GM21576 (cell line): ENCODE data around the gene TRIM10.
"Not testable (repeated sequence)": the region's sequence is repeated elsewhere in the genome, so short reads cannot be mapped to it uniquely, and the experiment has no call there.

ENCODE experiments used
- ATAC-seq: cut with Tn5 transposase; IDR thresholded peaks from one replicate; pipeline ENCODE4 v1.9.1; 2021; ENCODE audit warnings: mild to moderate bottlenecking, moderate library complexity; ENCODE audit not compliant: unreplicated experiment

TRIM10 gene

DNA sequence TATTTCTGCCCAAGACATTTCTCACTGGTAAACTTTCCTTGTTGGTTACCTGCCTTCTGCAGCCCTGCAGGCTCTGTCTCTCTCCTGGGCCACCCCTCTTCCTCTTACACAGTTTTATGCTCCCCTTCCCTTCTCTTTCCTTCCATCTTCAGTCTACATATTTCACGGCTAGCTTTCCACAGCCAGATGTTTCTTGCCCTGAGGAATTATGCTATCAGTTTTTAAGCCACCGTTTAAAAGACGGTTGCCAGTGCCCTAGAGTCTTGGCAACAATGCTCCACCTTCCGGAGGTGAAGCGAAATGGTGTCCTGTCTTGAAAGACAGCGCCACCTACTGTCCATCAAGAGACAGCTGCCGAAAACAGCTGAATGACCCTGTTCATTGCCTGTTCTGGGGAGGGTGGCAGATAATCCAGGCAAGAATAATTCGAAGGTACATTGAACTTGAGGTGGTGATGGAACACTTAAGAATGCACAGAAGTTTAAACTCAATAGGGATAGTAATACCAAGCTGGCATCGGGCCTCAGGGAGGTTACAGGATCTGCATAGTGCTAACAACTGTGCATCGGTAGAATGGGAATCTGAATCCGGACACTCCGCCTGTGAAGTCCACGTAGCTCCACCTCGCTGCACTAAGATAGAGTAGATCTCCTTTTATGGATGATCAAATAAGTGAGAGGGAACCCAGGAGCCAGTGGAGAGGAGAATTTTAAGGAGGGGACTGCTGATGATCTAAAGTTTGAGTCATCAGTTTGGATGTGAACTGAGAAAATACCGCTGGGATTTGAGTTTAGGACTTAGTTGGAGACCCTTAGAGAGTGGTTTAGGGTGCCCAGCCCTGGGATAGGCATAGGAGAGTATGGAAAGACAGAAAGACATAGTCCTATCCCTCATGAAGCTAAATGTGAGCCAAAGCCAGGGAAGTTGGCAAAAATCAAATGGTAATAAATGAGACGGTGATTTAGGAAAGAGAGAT, 29.8 kb downstream of the TRIM10 start:
- ATAC-seq: peak; percentile 62

DNA sequence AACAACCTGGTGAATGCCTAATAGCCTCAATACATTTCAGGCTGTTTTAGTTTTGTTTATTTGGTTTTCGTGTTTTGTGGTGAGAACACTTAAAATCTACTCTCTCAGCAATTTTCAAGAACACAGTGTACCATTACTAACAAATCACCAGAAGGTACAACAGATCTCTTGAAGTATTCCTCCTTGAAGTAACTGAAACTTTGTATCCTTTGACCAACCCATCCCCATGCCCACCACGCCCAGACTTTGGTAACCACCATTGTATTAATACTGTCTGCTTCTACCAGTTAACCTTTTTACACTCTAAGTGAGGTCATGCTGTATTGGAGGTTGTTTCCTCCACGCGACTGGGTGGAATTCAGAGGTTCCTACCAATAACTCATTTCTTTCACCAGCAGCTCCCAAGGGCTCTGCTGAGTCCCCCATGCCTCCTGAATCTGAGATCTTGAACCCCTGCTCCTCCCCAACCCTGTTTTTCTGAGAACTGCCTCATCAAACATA, 30.8 kb downstream of the TRIM10 start:
- ATAC-seq: no peak

DNA sequence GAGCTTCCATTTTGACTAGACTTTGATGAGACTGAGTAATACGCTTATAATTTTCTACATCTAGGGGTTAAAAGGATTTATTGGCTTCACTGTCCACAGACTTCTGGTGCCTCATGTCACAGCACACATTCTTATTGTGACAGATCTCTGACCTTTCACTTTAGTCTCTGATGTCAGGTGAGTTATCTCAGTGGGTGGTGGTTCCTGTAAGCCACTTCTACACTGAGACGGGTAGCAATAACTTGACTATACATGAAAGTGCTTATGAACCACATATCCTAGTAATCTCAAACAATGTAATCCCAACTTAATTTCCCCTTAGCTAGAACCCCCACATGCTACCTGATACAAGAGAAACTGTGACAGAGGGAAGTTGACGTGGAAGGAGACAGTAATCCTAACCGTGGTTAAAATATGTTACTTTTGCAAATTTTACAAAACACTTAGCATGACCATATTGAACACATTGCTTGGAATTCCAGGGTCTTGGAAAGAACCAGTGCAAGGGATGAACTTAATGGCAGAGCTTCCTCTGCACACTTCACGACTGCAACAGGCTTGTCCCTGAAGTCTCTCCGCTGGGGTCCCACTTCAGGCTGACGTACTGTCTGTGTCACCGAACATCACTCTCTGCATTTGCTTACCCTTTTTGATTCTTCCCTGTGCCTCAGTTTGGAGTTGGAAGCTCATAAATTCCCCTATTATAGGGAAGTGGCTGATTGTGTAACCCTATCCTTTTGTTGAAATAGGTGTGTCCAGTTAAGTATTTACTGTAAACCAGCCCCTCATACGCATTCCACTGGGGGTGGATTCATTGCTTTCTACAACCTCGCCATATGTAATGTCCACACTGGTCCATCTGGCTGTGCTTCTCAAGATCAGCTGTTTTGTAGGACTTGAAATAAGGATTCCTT, 31.5 kb downstream of the TRIM10 start:
- no peak for ATAC-seq

DNA sequence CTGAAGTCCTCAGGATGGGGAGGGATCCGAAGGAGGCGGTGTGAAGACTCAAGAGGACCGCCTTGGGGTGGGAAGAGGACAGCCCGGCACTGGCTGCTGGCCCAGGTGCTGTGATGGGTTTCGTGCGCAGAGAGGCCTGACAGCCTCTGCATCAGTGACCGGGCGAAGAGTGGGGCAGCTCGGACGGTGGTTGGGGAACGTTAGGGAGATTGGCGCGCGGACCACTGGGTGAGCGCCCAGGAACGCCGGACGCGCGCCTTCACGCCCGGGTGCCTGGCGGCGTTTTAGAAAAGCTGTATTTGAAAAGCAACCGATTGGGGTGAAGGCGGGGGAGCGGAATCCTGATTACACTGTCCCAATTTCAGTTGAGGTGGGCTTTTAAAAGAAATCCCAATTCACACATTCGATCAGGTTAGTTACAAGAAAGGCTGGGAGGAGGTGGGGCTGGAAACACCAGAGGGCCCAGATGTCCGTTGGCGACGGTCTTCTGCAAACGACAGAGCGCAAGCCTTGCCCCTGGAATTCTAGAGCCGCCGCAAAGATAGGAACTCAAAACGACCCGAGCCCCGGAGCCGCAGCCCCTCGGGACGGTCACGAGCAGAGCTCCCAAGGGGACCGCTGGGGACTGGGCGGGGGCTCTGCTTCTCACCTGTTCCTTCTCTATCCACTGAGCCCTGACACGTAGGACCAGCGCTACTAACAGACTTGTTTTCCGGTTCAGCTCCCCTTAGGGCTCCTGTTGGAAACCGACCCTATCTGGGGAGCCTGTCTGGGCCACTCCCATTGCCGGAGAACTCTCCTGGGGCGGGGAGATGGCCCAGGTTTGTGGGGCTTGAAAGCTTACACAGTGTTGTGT, 33.5 kb downstream of the TRIM10 start:
- no peak for ATAC-seq

DNA sequence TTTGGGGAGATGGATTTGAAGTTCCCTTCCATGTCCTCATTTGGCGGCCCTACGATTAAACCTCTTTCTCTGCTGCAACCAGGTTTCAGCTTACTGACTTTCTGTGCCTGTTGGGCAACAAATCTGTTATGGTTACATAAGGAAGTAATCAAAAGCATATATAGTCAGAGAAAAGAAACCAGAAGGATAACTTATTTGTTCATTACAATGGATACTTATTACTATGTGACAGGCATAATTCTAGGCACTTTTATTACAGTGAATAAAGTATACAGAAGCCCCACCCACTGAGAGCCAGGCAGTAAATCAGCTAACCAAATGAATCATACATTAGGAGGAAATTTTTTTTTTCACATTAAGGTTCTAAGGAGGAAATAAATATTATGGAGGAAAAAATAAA, 38.5 kb downstream of the TRIM10 start:
- no peak for ATAC-seq

DNA sequence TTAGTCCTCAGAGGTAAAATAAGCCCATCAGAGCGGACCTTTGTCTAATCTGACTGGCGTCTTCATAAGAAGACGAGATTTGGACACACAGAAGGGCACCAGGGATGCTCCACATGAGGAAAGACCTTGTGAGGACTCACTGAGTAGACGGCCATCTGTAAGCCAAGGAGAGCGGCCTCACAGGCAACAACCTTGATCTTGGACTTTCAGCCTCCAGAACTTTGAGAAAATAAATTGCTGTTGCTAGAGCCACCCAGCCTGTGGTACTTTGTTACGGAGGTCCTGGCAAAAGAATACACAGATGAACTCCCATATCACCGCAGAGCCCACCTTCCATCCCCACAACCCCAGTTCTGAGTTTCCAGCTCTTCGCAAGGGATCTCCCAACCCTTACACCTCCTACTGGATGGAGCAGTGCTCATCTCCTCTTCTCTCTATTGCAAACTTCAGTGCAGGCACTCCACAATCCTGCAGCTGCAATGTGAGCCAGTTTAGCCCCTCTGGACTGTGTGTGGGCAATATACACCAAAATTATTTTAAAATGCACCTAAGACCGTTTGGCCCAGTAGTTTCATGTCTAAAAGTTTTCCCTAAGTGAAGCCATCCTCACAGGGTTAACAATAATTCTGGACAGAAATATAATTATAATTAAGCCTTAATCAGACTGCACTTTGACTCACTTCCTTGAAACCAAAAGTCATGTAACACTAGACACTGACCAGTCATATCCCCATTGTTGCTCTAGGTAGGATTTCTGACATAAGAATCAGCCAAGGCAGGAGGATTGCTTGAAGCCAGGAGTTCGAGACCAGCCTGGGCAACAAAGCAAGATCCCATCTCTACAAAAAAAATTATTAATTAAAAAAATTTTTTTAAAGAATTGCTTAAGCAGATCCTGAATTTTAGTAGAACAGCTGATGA, 39.3 kb downstream of the TRIM10 start:
- no peak for ATAC-seq

DNA sequence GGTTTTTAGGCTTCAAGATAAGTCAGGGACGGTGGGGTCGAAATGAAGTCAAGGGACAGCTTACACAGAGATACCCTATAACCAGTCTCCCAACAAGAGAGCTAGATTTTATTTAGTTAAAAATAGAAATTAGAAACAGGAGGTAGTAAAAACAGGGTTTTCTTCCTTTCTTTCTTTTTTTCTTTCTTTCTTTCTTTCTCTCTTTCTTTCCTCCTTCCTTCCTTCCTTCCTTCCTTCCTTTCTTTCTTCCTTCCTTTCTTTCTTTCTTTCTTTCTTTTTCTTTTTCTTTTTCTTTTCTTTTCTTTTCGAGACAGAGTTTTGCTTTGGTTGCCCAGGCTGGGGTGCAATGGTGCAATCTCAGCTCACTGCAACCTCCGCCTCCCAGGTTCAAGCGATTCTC, 42.3 kb downstream of the TRIM10 start:
- not testable (repeated sequence) for ATAC-seq

DNA sequence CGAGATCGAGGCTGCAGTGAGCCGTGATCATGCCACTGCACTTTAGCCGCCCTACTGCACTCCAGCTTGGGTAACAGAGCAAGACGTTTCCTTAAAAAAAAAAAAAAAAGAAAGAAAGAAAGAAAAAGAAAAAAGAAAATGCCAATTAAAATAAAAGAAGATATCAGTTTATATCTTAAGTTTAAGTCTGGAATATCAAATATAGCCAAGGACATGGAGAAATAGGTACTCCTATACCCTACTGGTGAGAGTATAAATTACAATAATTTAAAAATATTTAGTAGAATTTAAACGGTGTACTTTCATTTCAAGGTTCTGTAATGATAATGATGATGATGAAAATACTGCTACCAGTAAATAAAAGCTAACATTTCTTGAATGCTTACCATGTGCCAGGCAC, 44.3 kb downstream of the TRIM10 start:
- ATAC-seq: no peak

DNA sequence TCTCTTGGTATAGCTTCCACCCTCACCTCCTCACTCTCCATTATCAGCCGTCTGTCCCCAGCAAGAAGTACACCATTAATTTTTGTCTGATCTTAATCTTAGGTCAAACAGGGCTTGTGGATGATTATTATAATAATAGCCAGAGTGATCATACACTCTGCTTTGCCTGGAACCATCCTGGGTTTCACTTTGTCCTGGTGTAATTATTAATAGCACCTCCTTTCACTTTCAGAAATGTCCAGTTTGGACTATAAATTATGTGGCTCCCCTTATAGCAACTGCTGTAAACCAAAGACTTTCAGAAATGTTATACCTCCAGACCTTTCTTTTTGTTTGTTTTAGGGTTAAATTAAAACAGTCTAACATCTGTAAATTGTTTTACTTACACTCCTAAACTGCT, 47.2 kb downstream of the TRIM10 start:
- no peak for ATAC-seq

DNA sequence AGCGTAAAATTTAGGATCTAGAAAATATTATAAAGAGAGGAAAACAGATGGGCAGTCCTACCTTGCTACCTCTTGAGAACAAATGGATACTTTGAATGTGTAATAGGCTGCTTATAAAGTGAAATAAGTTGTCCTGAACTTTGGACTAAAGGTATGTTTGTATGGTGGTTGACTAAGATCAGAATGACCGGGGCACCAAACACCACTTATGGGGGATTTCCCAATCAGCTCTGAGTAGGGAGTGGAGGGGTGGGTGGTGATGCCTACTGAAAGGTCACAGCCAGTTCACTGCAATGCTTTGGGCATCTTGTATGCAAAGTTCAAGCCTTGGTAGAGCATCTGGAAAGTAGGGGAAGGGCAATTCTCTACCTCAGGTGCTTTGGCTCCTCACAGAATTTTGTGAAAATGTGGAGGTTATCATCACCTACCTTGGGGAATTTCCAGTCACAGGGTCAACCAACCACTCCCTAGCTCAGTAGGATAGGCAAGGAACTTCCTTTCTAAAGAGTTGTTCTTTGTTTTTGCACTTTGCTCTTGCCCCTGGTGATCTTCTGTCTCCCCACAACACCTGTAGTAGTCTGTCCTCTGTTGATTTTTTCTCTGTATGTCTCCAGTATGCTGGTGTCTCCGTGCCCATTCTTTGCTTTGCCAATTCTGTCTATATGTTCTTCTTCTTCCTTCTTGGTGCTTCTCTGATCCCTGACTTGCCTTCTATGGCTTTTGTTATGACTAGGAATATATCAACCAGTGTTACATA, 47.8 kb downstream of the TRIM10 start, which contains the start of gene TRIM31:
Gene TRIM31, minus strand, starts transcription at position 88 of the 757 bp plus-strand sequence. CDS start 285 bp downstream, outside the sequence.
- ATAC-seq: no peak

DNA sequence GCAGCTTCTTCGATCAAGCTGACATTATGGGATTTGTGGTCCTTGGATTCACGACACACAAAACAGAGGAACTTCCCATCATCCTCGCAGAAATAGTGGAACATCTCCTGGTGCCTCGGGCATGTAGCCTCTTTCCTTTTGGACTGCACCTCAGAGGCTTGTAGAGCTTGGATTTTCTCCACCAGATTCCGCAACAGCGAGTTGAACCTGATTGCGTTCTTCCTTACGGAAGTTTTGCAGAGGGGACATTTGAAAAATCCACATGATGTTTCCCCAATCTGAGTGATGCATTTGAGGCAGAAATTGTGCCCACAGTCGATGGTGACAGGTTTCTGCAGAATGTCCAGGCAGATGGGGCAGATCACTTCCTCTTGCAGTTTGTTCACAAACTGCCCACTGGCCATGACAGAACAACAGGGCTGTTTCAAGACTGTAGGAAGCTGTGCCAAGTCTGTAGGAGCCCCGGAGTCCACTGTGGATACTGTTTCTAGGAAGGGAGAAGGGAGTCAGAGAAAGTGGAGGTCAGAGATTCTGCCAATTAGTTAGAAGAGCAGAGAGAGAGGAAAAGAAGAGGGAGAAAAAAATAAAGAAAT, 48.5 kb downstream of the TRIM10 start:
- ATAC-seq: no peak

DNA sequence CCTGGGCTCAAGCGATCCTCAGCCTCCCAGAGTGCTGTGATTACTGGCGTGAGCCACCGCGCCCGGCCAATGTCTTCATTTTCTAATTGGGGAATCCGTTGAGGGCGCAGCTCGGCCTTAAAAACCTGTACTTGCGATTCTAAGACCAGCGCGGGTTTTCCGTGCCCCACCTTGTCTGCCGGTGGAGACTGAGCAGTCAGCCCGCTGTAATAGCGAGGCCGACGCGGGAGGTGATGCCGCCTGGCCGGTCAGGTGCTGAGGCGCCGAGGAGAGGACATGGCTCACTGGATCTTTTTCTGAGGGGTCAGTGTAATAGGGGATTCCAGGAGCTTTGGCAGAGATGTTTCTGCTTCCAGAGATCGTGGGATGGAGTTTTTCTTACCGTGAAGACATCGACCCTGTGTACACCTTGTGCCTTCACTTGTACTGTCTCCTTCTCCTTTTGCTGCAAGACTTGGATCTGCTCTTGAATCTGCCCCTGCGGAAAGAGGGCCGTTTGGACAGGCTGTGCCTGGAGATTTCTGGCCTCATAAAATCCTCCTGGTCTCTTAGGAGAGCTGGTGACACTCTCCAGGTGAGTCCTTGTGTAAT, 49.6 kb downstream of the TRIM10 start:
- no peak for ATAC-seq

DNA sequence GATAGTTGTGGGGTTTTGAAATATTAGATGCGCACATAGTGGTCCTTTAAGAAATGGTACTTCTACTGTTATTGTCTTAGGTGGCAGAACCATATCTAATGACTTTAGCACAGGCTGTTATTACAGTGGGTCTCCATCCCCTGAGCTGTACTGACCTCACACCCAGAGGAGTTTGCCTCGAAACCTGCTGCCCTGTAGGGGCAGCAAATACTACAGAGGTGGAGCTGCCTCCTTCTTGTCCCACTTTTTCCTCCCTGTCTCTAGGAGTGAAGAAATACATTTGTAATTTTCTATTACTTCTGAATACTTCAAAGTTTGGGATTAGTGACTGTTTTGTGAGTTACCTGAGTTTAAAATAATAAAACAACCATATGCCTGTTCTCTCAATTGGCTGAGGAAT, 56.4 kb downstream of the TRIM10 start:
- no peak for ATAC-seq

DNA sequence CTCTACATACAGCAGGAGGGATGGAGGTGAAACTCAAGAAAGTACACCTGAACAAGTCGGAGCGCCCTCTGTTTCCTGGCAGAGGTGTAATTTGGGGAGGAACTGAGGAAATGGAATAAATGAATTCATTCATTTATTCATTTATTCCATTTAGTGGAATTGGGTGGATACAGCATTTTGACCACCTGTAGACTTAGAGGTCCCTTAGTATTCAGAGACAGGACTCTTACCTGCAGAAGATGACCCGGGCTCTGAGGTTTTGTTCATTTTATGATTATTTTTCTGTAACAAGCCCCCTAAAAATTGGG, 57.2 kb downstream of the TRIM10 start:
- ATAC-seq: no peak

DNA sequence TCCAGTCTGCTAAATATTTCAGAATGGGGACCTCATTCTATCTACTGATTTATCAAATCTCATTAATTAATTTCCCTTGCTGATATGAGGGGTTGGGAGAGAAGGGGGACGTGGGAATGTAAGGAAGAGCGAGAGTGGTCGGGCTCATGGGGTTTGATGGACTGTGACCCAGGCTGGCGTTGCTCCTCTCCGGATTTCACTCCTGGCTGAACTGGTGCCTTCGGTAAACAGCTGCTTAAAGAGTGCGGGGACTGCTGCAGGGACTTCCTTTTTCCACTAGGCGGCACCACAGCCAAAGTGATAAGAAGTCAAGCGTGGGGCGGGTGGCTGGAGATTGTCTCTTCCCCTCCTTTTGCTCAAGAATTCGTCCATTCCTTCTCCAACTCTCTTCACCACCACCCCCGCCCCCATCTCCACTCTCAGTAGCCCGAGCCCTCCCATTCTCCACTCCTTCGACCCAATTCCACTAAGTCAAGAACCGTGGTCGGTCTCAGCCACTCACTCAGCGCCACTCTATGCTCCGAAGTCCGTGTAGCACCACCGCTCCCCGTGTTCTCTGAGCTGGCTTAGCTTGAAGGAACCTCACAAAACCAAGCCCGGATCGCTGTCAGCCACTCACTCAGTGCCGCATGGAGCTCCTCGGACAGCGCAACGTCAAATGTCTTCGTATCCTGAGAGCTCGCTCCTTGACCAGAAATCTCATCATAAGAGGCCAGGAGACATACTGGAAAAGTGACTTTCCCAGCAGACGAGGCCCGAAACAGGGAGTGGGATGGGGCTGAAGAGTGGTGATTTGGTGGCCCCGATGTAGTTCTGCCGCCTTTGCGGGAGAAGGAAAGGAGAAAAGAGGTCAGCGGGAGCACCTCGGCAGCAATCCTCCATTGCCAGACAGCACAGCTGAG, 57.8 kb downstream of the TRIM10 start:
- no peak for ATAC-seq

DNA sequence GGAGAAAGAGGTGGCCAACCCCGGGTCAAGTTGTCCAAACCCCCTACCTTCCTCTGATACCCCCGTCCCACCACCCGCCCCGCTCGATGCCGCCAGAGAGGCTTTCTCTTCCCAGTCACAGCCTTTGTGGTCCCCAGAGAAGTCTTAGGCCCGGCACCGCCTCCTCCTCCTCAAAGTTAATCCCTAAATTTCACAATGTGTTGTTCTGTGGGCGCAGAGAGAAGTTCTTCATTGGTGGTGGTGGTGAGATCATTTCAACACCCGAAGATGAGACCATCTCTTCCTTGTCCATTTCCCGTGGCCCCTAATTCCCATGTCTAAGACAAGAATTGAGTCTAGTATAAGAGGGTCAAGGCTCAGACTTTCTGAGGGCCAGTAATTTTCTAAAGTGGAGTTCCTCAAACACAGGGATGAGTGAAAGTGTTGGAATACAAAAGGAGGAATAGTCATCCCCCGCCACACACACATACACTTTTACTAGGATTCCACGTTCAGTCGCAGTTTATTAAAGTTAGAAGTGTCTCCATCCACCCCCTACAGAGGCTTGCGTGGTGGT, 58.5 kb downstream of the TRIM10 start:
- ATAC-seq: no peak
